ENCODE data around the gene MTMR3. TPM values are rescaled to one million over a fixed set of nuclear protein-coding genes. Genes with fewer than 3 reads are reported as not detected.

MTMR3 gene
- total RNA-seq, 1 experiment from 2014 or later = 26.8 TPM

DNA sequence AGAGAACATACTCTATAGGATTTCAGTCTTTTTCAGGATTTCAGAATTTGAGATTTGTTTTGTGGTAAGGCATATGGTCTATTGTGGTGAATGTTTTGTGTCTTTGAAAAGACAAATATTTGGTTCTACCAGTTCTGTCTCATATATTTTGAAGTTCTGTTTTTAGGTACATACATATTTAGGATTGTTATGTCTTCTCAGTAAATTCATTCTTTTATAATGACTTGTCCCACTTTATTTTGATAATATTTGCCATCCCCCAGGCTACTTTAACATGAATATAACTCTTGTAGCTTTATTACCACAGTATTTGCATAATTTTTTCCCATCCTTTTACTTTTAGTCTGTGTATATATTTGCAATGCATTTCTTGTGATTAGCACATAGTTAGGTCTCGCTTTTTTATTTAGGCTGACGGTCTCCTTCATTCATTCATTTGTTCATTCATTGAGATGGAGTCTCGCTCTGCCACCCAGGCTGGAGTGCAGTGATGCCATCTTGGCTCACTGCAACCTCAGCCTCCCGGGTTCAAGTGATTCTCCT, 32.1 kb downstream of the MTMR3 start:
- no peak for ATAC-seq
- in situ Hi-C loops (cut with HindIII; ENCODE audit: low pct_unique_long_range_greater_than_20kb, low sequenced_read_pairs) (no loop called here), intact Hi-C loops (cut with micrococcal nuclease; ENCODE audit: unreplicated experiment) (no loop called here)
- Histone ChIP-seq H3K36me3 (ENCODE audit: control insufficient read depth, insufficient read depth, low read length) (no peaks in the 10 kb centered on the region), H3K4me3 (ENCODE audit: low read depth in 2 of 2, low read length in 2 of 2) (no peak overlapping the region), H3K4me1 (ENCODE audit: control insufficient read depth, insufficient read depth, low read length) (peaks cover 34% of the 10 kb centered on the region; the same call in 1 of the 2 replicates), H3K27ac (ENCODE audit: low read length) (no peak overlapping the region), H3K9me3 (ENCODE audit: control insufficient read depth, insufficient read depth, low read depth, low read length) (no peaks in the 10 kb centered on the region), H3K27me3 (ENCODE audit: control insufficient read depth, insufficient read depth, low read length) (no peaks in the 10 kb centered on the region)
- no peak for TF ChIP-seq POLR2AphosphoS5 (IDR thresholded peaks at IDR 0.05; ENCODE audit: low read depth, low read length)
- no peak for TF ChIP-seq SIN3A (IDR thresholded peaks at IDR 0.05; ENCODE audit: borderline replicate concordance, insufficient read depth, low read depth, low read length)
- TF ChIP-seq CTCF (IDR thresholded peaks at IDR 0.05) = no peak
- TF ChIP-seq REST (IDR thresholded peaks at IDR 0.05; ENCODE audit: insufficient read depth in 1 of 2, low read depth in 2 of 2, low read length in 1 of 2) = no peak
- TF ChIP-seq TCF7L2 (IDR thresholded peaks at IDR 0.05; ENCODE audit: low read depth, low read length) = no peak
- CTCF ChIA-PET = interaction anchor here (0.7 kb wide), 1 partner anchor 59 kb away, joined by 4 read pairs; no protein-coding TSS in a partner anchor
- no TSS peak for BruUV-seq (replicated peaks)
- POLR2A ChIA-PET = no interaction called here
- no peak for DNase-seq (ENCODE audit: low read depth, low spot score)

DNA sequence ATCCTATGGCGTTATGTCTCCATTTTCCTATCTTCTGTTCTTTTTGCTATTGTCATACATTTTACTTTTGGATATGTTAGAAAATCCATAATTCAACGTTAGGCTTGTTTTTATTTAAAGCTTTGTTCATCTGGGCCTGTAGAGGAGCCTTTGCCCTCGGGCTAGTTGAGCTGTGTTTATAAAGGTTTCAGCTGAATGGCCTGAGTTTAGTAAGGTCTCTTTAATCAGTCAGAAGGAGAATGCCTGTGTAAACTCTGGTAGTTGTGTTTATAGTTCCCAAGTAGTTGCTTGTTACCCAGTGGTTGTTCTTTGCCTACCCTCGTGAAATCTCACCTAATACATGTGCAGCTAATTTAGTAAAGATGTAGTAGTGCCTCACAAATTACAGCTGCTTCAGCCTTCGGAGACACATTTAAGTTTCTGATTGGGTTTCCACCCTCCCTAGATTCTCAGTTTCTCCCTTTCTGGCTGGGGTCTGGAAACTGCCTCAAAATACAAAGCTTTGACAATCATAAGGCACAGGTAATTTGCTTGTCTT, 33.1 kb downstream of the MTMR3 start:
- no TSS peak for BruUV-seq (replicated peaks)
- in situ Hi-C loops (cut with HindIII; ENCODE audit: low pct_unique_long_range_greater_than_20kb, low sequenced_read_pairs) = no loop called here
- DNase-seq (ENCODE audit: low read depth, low spot score) (no peak), ATAC-seq (0 out of 2 replicates have a peak, but pooled peaks have one; percentile 45)
- H3K36me3 ChIP-seq (ENCODE audit: control insufficient read depth, insufficient read depth, low read length) = no peaks in the 10 kb centered on the region
- TF ChIP-seq CTCF (IDR thresholded peaks at IDR 0.05) (no peak), REST (IDR thresholded peaks at IDR 0.05; ENCODE audit: insufficient read depth in 1 of 2, low read depth in 2 of 2, low read length in 1 of 2) (no peak), TCF7L2 (IDR thresholded peaks at IDR 0.05; ENCODE audit: low read depth, low read length) (no peak), SIN3A (IDR thresholded peaks at IDR 0.05; ENCODE audit: borderline replicate concordance, insufficient read depth, low read depth, low read length) (no peak), POLR2AphosphoS5 (IDR thresholded peaks at IDR 0.05; ENCODE audit: low read depth, low read length) (no peak)
- CTCF ChIA-PET = no interaction called here
- H3K27me3 ChIP-seq (ENCODE audit: control insufficient read depth, insufficient read depth, low read length) = no peaks in the 10 kb centered on the region
- POLR2A ChIA-PET = no interaction called here
- peaks cover 34% of the 10 kb centered on the region; the same call in 1 of the 2 replicates for H3K4me1 ChIP-seq (ENCODE audit: control insufficient read depth, insufficient read depth, low read length)
- 0 out of 2 replicates have a peak overlapping the region, but pooled peaks have one; percentile 3 for H3K27ac ChIP-seq (ENCODE audit: low read length)
- intact Hi-C loops (cut with micrococcal nuclease; ENCODE audit: unreplicated experiment) = no loop called here
- H3K4me3 ChIP-seq (ENCODE audit: low read depth in 2 of 2, low read length in 2 of 2) = no peak overlapping the region
- H3K9me3 ChIP-seq (ENCODE audit: control insufficient read depth, insufficient read depth, low read depth, low read length) = no peaks in the 10 kb centered on the region

Measured in Panc1 (cell line).